Transverse colon (tissue), 4 donors: Measurements from ENCODE around the gene GRAMD2B. TPM values are rescaled to one million over a fixed set of nuclear protein-coding genes. Genes with fewer than 3 reads are reported as not detected.

Experiments used
- DNase-seq: peaks from one replicate; pipeline ENCODE4 v3.0.0-alpha.2; 2019
- H3K27ac ChIP-seq, 4 donors: fragments of 200-600 bp; sonication (generic); 2 replicates each; pipeline ENCODE4 v1.5.1; 2016 to 2018; ENCODE audit warnings: inconsistent platforms in 4 of 4
- H3K27me3 ChIP-seq: fragments of 200-600 bp; sonication (generic); 2 replicates; pipeline ENCODE4 v1.5.1; 2017; ENCODE audit warnings: inconsistent platforms
- H3K36me3 ChIP-seq, 4 donors: fragments of 200-600 bp; sonication (generic); 2 replicates each; pipeline ENCODE4 v1.5.1; 2017 to 2019; ENCODE audit warnings: inconsistent platforms in 4 of 4
- H3K4me1 ChIP-seq, 4 donors: fragments of 200-600 bp; sonication (generic); 2 replicates each; pipeline ENCODE4 v1.5.1; 2017 to 2020; ENCODE audit warnings: inconsistent platforms in 4 of 4
- H3K4me3 ChIP-seq, 4 donors: fragments of 200-600 bp; sonication (generic); 1 replicate in 1 of 4; 2 replicates in 3 of 4; pipeline versions ENCODE4 v1.5.1 to v1.6.1; 2017 to 2019; ENCODE audit warnings: inconsistent platforms in 4 of 4
- H3K9me3 ChIP-seq, 2 donors: fragments of 200-600 bp; sonication (generic); 2 replicates each; pipeline ENCODE4 v1.5.1; 2017 to 2019; ENCODE audit warnings: inconsistent platforms in 2 of 2
- EP300 ChIP-seq: sonication (generic); formaldehyde crosslinking; IDR thresholded peaks from one replicate; pipeline ENCODE4 v1.6.1; 2017; ENCODE audit warnings: antibody characterized with exemption, low read depth
- POLR2A ChIP-seq: fragments of 450-650 bp; IDR thresholded peaks from one replicate; pipeline ENCODE4 v1.6.1; 2016; ENCODE audit warnings: antibody characterized with exemption, mild to moderate bottlenecking, moderate library complexity
- POLR2AphosphoS5 ChIP-seq, 3 donors: sonication (generic); formaldehyde crosslinking; IDR thresholded peaks; one replicate each; pipeline ENCODE4 v1.6.1; 2016; ENCODE audit warnings: antibody characterized with exemption in 3 of 3
- WGBS, 2 donors: methylation state at CpG; one replicate each; pipeline ENCODE4 v1.1.5; 2018; ENCODE audit warnings: low coverage in 1 of 2; 5-methylcytosine and 5-hydroxymethylcytosine counted together
- in situ Hi-C, 4 donors: fragments of 200-750 bp; cut with MboI; loops; one replicate each; pipeline versions ENCODE4 v1.15.0 to v1.15.1; 2017; ENCODE audit warnings: low sequenced_read_pairs in 3 of 4, low pct_ligation_motif_present in 1 of 4, low pct_unique_long_range_greater_than_20kb in 1 of 4
- intact Hi-C: fragments of 100-400 bp; cut with DNase I; formaldehyde crosslinking; loops from one replicate; pipeline ENCODE4 v1.15.1; 2023; ENCODE audit warnings: low total_unique reads
- total RNA-seq, 4 donors: library from RNA; depleted of rRNA; stranded (reverse); fragments of >200 nt; gene quantifications; one replicate each; pipeline ENCODE4 v1.1.0, GENCODE V29; 2016
- TF ChIP-seq, protein P1 (sequence below), 5 experiments: fragments of 200-600 bp in 3 of 5; fragments of 450-650 bp in 2 of 5; sonication (generic) in 3 of 5; IDR thresholded peaks; 1 replicate in 2 of 5; 2 replicates in 3 of 5; pipeline ENCODE4 v1.5.1; 2016 to 2017; ENCODE audit warnings: antibody characterized with exemption in 5 of 5, inconsistent platforms in 3 of 5, mild to moderate bottlenecking in 2 of 5, moderate library complexity in 1 of 5

GRAMD2B gene
- total RNA-seq, 4 donors from 2014 or later, result 93.9 to 191 (median 161) TPM

DNA sequence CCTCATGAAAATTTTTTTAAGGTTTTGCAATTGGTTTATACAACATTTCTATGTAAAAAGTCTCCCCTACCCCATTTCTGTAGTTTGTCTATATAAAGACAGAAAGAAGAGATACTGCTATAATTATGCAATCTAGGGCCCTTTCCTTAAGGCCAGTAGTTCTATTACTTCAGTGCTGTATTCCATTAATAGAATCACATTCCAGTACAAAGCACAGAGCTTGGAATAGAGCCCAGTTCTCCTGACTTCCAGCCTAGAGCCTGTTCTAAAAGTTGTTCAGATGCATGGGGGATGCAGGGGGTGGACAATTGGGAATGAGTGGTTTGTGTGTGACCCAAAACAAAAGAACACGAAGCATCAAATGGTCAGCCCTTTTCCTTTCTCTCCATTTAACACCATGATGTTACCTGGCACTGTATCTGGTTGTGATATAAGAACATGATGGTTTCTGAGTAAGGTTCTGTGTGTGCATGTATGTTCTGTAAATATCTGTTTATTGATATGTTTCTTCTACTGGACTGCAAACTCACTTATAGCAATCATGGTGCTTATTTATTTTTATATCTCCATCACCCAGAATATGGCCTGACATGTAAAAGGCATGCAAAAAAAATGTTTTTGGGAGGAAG, 8.2 kb upstream of the GRAMD2B start:
- TF ChIP-seq POLR2A, result no peak
- peak in 2 of 3 donors; percentile 30 to 51 for TF ChIP-seq POLR2AphosphoS5 (IDR thresholded peaks at IDR 0.05)
- TF ChIP-seq, protein P1, sequence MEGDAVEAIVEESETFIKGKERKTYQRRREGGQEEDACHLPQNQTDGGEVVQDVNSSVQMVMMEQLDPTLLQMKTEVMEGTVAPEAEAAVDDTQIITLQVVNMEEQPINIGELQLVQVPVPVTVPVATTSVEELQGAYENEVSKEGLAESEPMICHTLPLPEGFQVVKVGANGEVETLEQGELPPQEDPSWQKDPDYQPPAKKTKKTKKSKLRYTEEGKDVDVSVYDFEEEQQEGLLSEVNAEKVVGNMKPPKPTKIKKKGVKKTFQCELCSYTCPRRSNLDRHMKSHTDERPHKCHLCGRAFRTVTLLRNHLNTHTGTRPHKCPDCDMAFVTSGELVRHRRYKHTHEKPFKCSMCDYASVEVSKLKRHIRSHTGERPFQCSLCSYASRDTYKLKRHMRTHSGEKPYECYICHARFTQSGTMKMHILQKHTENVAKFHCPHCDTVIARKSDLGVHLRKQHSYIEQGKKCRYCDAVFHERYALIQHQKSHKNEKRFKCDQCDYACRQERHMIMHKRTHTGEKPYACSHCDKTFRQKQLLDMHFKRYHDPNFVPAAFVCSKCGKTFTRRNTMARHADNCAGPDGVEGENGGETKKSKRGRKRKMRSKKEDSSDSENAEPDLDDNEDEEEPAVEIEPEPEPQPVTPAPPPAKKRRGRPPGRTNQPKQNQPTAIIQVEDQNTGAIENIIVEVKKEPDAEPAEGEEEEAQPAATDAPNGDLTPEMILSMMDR (IDR thresholded peaks at IDR 0.05), result no peak
- TF ChIP-seq EP300, result no peak
- Histone ChIP-seq H3K4me1 (peaks cover 7 to 15% (median 11%) of the 10 kb centered on the region in 4 donors), H3K4me3 (no peak overlapping the region), H3K27ac (peak overlapping the region; percentile 54 to 72 (median 56)), H3K27me3 (no peaks in the 10 kb centered on the region), H3K9me3 (no peaks in the 10 kb centered on the region), H3K36me3 (no peaks in the 10 kb centered on the region)
- no peak for DNase-seq
- intact Hi-C loops (loop anchor here (10.0 kb wide), 1 partner anchor 50 kb away; no protein-coding TSS in a partner anchor), in situ Hi-C loops (no loop called here)
- 55 to 80% methylated on average over 1 of the region's 1 CpG for WGBS, 2 donors

DNA sequence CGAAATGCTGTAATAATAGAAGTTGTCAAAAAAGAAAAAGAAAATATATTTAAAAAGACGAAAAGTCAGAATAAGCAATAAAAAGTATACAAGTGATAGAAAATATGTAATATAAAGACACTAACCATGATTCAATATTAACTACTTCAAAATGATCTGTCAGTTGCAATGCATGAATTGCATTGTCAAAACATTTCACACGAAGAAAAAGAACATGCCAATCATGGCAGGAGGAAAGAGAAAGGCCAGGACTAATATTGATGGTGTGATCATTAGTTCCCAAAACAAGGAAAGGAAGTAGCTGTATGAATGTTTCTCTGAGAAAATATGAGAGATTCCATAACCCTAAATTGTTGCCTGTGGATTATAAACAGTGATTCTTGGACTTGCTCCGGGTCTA, 7.4 kb upstream of the GRAMD2B start:
- Histone ChIP-seq H3K4me3 (no peak overlapping the region), H3K4me1 (peaks cover 7 to 15% (median 11%) of the 10 kb centered on the region in 4 donors), H3K27ac (peak overlapping the region; percentile 54 to 72 (median 56)), H3K27me3 (no peaks in the 10 kb centered on the region), H3K9me3 (no peaks in the 10 kb centered on the region), H3K36me3 (no peaks in the 10 kb centered on the region)
- no peak for TF ChIP-seq POLR2AphosphoS5 (IDR thresholded peaks at IDR 0.05)
- TF ChIP-seq EP300, result no peak
- TF ChIP-seq, protein P1 (IDR thresholded peaks at IDR 0.05), result no peak
- TF ChIP-seq POLR2A, result no peak
- in situ Hi-C loops (no loop called here), intact Hi-C loops (loop anchor here (10.0 kb wide), 1 partner anchor 51 kb away; no protein-coding TSS in a partner anchor)
- no peak for DNase-seq
- WGBS, 2 donors, result 70 to 80% methylated on average over 4 of the region's 4 CpGs

DNA sequence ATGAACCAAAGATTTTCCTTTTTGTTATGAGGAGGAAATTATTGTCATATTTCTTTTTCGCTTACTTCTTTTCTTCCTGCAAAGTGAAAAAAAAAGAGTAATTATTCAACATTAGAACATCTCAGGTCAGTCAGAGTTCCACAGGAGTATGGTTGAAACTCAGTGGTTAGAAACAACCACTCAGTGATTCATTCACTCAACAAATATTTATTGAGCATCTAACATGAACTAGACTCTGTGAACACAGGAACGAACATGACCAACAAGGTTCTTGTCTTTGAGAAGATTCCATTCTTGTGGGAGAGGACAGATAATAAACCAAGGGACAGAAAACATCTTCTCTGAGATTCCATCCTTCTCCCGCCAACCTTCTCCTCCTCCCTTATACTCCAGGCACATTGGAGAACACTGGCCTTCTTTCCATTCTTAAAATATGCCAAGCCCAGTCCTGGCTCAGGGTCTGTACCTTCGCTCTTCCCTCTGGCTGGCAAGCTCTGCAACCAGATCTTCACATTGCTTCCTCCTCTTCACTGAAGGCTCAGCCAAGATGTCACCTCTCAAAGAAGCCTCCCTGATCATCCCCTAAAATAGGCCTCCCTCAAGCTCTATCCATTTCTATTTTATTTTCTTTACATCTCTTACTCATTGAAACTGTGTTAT, 6.8 kb upstream of the GRAMD2B start:
- Histone ChIP-seq H3K27ac (peak overlapping the region; percentile 15 to 72 (median 56)), H3K4me1 (peaks cover 7 to 15% (median 11%) of the 10 kb centered on the region in 4 donors), H3K4me3 (no peak overlapping the region), H3K27me3 (no peaks in the 10 kb centered on the region), H3K9me3 (no peaks in the 10 kb centered on the region), H3K36me3 (no peaks in the 10 kb centered on the region)
- no peak for DNase-seq
- intact Hi-C loops, result loop anchor here (10.0 kb wide), 1 partner anchor 52 kb away; no protein-coding TSS in a partner anchor
- TF ChIP-seq POLR2A (no peak), EP300 (no peak), POLR2AphosphoS5 (IDR thresholded peaks at IDR 0.05) (no peak)
- TF ChIP-seq, protein P1 (IDR thresholded peaks at IDR 0.05), result no peak
- in situ Hi-C loops, result no loop called here
- 88 to 96% methylated on average over 3 to 4 of the region's 4 CpGs for WGBS, 2 donors

DNA sequence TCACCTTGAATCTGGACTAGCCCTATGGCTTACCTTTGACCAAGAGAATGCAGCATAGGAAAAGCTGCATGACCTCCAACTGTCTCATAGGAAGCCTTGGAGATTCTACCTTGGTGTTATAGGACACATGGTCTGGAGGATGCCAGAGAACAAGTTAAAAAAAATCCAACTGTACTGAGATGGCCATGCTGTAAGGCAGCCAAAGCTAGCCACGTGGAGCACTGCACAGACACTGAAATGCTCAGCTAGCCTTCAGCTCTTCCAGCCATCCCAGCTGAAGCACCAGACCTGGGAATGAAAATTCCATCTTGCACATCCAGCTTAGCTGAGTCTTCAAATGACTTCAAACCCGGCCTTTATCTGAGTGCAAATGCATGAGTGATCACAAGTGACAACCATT, 6.0 kb upstream of the GRAMD2B start:
- peaks cover 7 to 15% (median 11%) of the 10 kb centered on the region in 4 donors for H3K4me1 ChIP-seq
- H3K27ac ChIP-seq, result no peak overlapping the region
- H3K36me3 ChIP-seq, result no peaks in the 10 kb centered on the region
- intact Hi-C loops, result loop anchor here (10.0 kb wide), 1 partner anchor 52 kb away; no protein-coding TSS in a partner anchor
- WGBS, 2 donors, result 69 to 80% methylated on average over 1 to 2 of the region's 2 CpGs
- in situ Hi-C loops, result no loop called here
- DNase-seq, result no peak
- H3K27me3 ChIP-seq, result no peaks in the 10 kb centered on the region
- no peaks in the 10 kb centered on the region for H3K9me3 ChIP-seq
- H3K4me3 ChIP-seq, result no peak overlapping the region
- no peak for TF ChIP-seq EP300
- TF ChIP-seq, protein P1 (IDR thresholded peaks at IDR 0.05), result no peak
- TF ChIP-seq POLR2AphosphoS5 (IDR thresholded peaks at IDR 0.05), result no peak
- no peak for TF ChIP-seq POLR2A
